ENCODE results near the gene CTU2. TPM values are rescaled to one million over a fixed set of nuclear protein-coding genes. Genes with fewer than 3 reads are reported as not detected.

Gene CTU2
- total and polyA plus RNA-seq, 2 donors (not counting 1 experiment from before 2014, with no cell fraction given), result 7.6 to 11.9 TPM

DNA sequence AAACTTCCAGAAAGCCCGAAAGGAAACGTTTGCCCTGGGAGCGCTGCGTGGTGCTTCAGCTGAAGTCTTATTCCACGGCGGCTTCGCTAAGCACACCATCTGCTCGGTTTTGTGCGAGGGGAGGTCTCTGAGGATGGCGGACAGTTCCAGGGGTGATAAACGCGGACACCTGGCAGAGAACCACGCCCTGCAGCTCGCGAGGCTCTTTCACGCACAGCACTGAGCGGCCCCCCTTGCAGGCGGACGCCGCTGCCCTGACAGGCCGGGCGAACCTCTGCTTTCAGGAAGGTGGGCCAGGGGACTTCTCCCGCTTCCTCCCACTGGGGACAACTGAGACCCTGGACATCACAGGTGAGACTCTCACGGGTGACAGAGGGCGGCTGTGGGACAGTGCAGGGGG, 47.1 kb upstream of the CTU2 start:
- Histone ChIP-seq H3K36me3 (ENCODE audit: control insufficient read depth, insufficient read depth, low read length) (peaks cover 32% of the 10 kb centered on the region), H3K4me1 (ENCODE audit: control insufficient read depth, extremely low read depth, insufficient read depth, low read length) (no peaks in the 10 kb centered on the region), H3K9me3 (ENCODE audit: control insufficient read depth, insufficient read depth, low read depth, low read length) (no peaks in the 10 kb centered on the region), H3K4me2 (ENCODE audit: extremely low read depth, insufficient read depth, low read length) (no peak overlapping the region), H3K27ac (ENCODE audit: insufficient read depth, low read length) (no peak overlapping the region), H3K9ac (ENCODE audit: insufficient read depth, low read length) (no peak overlapping the region), H3K4me3 (replicated peaks in 1 of 4; ENCODE audit: control extremely low read depth in 1 of 4, insufficient read depth in 1 of 4, low read depth in 3 of 4, low read length in 4 of 4) (no peak overlapping the region), H4K20me1 (ENCODE audit: control insufficient read depth, extremely low read depth, insufficient read depth, low read length) (no peaks in the 10 kb centered on the region), H2AFZ (ENCODE audit: low read length) (no peak overlapping the region), H3K27me3 (ENCODE audit: control insufficient read depth, insufficient read depth, low read length) (no peaks in the 10 kb centered on the region), H3K79me2 (ENCODE audit: control insufficient read depth, insufficient read depth, low read length) (peaks cover 33% of the 10 kb centered on the region)
- no peak for TF ChIP-seq EZH2 (IDR thresholded peaks at IDR 0.05; ENCODE audit: low read length, missing control alignments)
- TF ChIP-seq, protein P1, sequence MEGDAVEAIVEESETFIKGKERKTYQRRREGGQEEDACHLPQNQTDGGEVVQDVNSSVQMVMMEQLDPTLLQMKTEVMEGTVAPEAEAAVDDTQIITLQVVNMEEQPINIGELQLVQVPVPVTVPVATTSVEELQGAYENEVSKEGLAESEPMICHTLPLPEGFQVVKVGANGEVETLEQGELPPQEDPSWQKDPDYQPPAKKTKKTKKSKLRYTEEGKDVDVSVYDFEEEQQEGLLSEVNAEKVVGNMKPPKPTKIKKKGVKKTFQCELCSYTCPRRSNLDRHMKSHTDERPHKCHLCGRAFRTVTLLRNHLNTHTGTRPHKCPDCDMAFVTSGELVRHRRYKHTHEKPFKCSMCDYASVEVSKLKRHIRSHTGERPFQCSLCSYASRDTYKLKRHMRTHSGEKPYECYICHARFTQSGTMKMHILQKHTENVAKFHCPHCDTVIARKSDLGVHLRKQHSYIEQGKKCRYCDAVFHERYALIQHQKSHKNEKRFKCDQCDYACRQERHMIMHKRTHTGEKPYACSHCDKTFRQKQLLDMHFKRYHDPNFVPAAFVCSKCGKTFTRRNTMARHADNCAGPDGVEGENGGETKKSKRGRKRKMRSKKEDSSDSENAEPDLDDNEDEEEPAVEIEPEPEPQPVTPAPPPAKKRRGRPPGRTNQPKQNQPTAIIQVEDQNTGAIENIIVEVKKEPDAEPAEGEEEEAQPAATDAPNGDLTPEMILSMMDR (conservative IDR thresholded peaks at IDR 0.05 in 1 of 2, IDR thresholded peaks at IDR 0.05 in 1 of 2; ENCODE audit: low read depth in 1 of 2, low read length in 2 of 2), result no peak
- DNase-seq (ENCODE audit: low read depth in 2 of 2), result no peak

- no peak overlapping the region for H3K27ac ChIP-seq (ENCODE audit: insufficient read depth, low read length)
- peak overlapping the region; percentile 80 for H3K4me2 ChIP-seq (ENCODE audit: extremely low read depth, insufficient read depth, low read length)
- peaks cover 13% of the 10 kb centered on the region for H3K36me3 ChIP-seq (ENCODE audit: control insufficient read depth, insufficient read depth, low read length)
- no peaks in the 10 kb centered on the region for H4K20me1 ChIP-seq (ENCODE audit: control insufficient read depth, extremely low read depth, insufficient read depth, low read length)
- H3K27me3 ChIP-seq (ENCODE audit: control insufficient read depth, insufficient read depth, low read length), result no peaks in the 10 kb centered on the region
- DNase-seq (ENCODE audit: low read depth in 2 of 2), result no peak
- H3K4me1 ChIP-seq (ENCODE audit: control insufficient read depth, extremely low read depth, insufficient read depth, low read length), result no peaks in the 10 kb centered on the region
- H3K4me3 ChIP-seq (replicated peaks in 1 of 4; ENCODE audit: control extremely low read depth in 1 of 4, insufficient read depth in 1 of 4, low read depth in 3 of 4, low read length in 4 of 4), result peak overlapping the region; percentile 11 to 96 (median 52)
- no peaks in the 10 kb centered on the region for H3K9me3 ChIP-seq (ENCODE audit: control insufficient read depth, insufficient read depth, low read depth, low read length)
- H2AFZ ChIP-seq (ENCODE audit: low read length), result no peak overlapping the region
- no peak overlapping the region for H3K9ac ChIP-seq (ENCODE audit: insufficient read depth, low read length)
- peaks cover 33% of the 10 kb centered on the region for H3K79me2 ChIP-seq (ENCODE audit: control insufficient read depth, insufficient read depth, low read length)
- TF ChIP-seq EZH2 (IDR thresholded peaks at IDR 0.05; ENCODE audit: low read length, missing control alignments), result no peak
- TF ChIP-seq, protein P1 (conservative IDR thresholded peaks at IDR 0.05 in 1 of 2, IDR thresholded peaks at IDR 0.05 in 1 of 2; ENCODE audit: low read depth in 1 of 2, low read length in 2 of 2), result no peak
These were observed 44.8 kb upstream of the CTU2 start for GRCh38 chr16:88661468-88661867.

GRCh38 chr16:88662222-88662842, 44.0 kb upstream of the CTU2 start:
- Histone ChIP-seq H3K4me2 (ENCODE audit: extremely low read depth, insufficient read depth, low read length) (peak overlapping the region; percentile 92), H3K27ac (ENCODE audit: insufficient read depth, low read length) (peak overlapping the region; percentile 92), H3K36me3 (ENCODE audit: control insufficient read depth, insufficient read depth, low read length) (peaks cover 11% of the 10 kb centered on the region), H3K9ac (ENCODE audit: insufficient read depth, low read length) (peak overlapping the region; percentile 78), H2AFZ (ENCODE audit: low read length) (peak overlapping the region; percentile 43), H3K79me2 (ENCODE audit: control insufficient read depth, insufficient read depth, low read length) (peaks cover 33% of the 10 kb centered on the region), H4K20me1 (ENCODE audit: control insufficient read depth, extremely low read depth, insufficient read depth, low read length) (no peaks in the 10 kb centered on the region), H3K4me3 (replicated peaks in 1 of 4; ENCODE audit: control extremely low read depth in 1 of 4, insufficient read depth in 1 of 4, low read depth in 3 of 4, low read length in 4 of 4) (peak overlapping the region; percentile 71 to 96 (median 87)), H3K4me1 (ENCODE audit: control insufficient read depth, extremely low read depth, insufficient read depth, low read length) (no peaks in the 10 kb centered on the region), H3K9me3 (ENCODE audit: control insufficient read depth, insufficient read depth, low read depth, low read length) (no peaks in the 10 kb centered on the region), H3K27me3 (ENCODE audit: control insufficient read depth, insufficient read depth, low read length) (no peaks in the 10 kb centered on the region)
- TF ChIP-seq, protein P1 (conservative IDR thresholded peaks at IDR 0.05 in 1 of 2, IDR thresholded peaks at IDR 0.05 in 1 of 2; ENCODE audit: low read depth in 1 of 2, low read length in 2 of 2), result no peak
- TF ChIP-seq EZH2 (IDR thresholded peaks at IDR 0.05; ENCODE audit: low read length, missing control alignments), result no peak
- DNase-seq (ENCODE audit: low read depth in 2 of 2), result no peak

Data from fibroblast of lung (primary cell).